Epidermal melanocyte (primary cell): ENCODE data around the gene GATAD2B.

Experiments used
- DNase-seq: peaks from one replicate; pipeline ENCODE4 v3.0.0; 2011; ENCODE audit warnings: low spot score; ENCODE audit not compliant: insufficient read length

Gene GATAD2B

DNA sequence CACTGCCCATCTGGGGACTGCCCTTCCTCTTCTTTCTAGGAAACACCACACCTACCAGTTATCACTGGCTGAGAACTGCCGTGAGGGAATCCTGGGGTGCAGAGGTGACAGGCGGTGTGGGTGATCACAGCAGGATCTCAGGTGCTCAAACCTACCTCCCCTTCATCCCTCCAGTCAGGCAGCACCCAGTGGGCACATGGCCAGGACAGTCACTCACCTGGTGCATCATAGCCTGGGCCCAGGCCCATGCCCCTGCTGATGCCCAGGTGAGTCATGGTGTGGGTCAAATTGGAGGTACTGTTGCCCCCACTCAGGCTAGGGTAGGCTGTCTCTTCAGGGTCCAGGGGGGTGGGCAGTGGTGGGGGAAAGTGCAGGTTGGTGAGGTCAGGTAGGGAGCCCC, 29.0 kb upstream of the GATAD2B start:
- no peak for DNase-seq

DNA sequence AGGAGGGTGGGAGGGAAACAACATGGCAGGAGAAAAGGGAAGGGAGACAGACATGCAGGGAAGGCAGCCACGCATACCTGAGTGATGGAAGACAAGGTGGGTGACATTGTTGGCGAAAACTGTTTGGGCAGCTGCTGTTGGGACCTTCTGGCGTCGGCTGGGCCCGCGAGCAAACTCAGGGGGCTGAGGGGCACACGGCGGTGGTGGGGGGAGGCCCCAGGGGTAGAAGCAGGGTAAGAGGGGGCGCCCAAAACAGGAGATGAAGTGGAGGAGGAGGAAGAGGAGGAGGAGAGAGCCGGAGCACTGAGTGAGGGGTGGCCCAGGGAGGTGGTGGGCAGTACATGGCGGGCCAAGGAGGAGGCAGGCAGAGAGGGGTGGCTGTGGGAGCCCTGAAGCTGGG, 28.4 kb upstream of the GATAD2B start:
- DNase-seq: no peak

DNA sequence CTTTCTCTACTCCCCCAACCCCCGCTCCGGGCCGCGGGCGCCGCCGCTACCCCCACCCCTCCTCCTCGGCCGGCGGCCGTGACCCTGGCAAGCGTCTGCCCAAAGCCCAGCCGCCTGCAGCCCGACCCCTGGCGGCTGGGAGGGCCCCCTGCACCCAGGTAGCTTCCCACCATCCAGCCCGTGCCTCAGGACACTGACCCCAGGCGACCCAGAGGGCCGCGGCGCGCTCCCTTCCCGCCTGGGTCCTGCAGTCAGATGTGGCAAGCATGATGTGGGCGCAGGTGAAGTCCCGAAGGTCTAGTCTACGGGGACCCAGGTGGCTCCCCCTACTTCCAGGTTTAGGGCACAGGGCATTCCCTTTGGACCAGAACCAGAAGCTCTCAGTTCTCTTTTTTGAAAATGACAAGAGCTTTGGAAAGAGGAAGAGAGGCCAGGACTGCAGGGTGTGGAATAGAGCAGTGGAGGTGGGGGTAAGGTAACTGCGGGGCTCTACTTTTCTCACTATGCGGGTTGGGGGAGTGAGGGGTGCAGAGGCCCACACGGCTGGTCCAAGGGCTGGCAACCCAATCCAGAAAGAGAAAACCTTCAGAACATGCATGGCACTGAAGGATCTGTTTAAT, 24.0 kb upstream of the GATAD2B start, which contains the start of gene DENND4B:
Gene DENND4B, minus strand, starts transcription at position 97 of the 620 bp plus-strand sequence. CDS start 2,344 bp downstream, outside the sequence.
- DNase-seq: peak; percentile 98

DNA sequence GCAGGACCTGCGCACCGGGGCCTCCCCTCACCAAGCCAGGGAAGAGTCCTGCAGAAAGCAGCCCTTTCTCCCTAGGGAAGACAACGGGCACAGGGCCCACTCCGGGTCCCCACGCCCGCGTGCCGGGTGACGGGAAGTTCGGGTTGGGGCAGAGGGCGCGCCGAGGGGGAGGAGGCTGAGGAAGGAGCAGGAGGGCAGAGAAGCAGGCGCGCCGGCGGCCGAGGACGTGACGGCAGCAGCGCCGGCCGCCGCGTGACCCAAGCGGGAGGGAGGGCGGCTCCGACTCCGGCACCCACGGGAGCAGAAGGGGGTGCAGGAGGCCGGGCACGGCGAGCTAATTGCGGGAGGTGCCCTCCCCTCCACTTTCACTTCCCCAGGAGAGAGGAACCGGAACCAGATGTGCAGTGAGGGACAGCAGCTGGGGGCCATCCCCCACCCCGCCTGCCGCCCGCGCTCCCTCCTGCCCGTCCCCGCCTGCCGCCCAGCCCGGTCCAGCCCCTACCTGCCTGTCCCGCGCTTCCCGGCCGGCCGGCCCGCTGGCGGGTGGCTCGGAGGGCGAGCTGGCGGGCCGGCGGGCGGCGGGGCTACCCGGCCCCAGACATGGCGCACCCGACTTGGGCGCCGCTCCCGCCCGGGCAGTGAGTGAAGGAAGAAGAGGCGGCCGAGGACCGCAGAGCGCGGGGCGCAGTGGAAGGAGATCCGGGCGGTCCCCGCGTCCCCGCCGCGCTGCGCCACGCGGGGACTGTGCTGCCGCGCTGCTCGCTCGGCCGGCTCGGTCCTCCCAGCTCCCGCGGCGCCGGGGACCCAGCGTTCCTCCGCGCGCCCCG, 23.2 kb upstream of the GATAD2B start:
- peak; percentile 56 for DNase-seq

DNA sequence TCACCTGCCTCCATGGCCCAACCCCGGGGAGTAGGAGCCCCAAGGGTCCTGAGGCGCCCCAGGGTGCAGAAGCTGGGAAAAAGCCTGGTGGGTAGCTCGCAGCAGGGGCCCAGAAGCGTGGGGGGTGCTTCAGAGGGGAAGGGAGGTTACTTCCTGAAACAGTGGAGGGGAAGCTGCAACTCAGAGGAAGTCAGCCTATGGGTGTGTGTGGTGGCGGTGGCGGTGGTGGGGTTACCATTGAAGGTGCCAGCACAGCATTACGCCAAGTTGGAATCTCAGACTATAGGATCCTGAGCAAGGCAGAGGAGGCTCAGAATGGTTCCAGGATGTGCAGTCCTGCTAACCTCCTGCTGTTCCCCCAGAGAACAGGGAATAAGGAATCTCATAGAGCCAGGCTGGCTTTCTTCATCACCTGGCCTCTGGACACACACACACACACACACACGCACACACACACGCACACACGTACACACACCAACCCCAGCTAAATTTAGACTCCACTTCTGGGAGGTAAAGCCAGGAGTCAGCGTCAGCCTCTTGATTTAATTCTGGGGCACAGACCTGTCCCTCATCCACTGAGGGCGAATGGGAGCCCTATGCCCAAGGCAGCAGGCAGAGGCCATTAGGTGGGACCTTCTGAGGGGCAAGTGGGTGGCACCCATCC, 22.5 kb upstream of the GATAD2B start:
- no peak for DNase-seq

DNA sequence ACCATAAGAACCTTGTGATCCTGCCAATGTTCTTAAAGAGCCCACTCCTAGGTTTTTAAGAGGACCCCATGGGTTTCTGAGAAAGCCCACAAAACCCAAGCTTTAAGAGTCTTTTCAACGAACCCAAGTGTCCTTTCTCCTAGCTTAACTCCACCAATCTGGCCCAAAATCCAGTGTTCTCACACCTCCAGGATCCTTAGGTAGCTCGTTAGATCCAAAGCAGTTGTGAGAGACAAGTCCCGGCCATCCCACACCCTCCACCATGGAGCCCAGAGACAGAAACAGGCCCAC, 22.0 kb upstream of the GATAD2B start:
- no peak for DNase-seq

DNA sequence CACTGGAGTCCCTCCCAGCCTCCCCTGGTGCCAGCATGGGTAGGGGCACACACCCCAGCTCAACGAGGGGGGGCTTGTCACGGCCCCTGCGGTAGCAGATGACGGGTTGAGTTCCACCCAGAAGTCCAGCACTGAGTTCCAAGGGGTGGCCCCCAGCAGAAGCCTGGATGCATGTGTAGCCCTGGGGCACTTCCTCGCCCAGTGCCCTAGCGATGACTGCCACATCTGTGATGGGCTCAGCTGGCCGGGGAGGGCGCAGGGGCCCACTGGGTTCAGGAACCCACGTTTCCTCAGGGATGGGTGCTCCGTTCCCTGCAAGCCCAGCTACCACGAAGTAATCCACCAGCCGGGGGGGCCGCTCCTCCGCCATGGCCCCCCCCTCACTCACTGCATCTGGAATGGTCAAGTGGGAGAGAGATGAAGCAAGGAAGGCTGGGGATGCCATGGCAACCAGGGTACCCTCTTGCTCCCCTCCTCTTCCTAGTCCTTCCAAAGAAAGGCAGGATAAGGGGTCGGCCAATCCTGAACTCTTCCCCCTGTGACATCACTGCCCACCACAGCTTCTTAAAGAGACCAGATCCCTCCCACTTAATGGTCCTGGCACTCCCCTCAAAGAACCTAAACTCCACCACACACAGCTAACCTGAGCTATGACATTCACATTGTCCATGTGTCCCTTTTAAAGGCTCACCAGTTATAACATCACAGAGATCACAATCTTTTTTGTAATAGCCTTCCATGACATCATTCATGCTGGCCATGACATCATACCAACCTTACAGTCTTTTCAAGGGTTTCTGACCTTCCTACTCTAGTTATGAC, 21.4 kb upstream of the GATAD2B start:
- peak; percentile 12 for DNase-seq

DNA sequence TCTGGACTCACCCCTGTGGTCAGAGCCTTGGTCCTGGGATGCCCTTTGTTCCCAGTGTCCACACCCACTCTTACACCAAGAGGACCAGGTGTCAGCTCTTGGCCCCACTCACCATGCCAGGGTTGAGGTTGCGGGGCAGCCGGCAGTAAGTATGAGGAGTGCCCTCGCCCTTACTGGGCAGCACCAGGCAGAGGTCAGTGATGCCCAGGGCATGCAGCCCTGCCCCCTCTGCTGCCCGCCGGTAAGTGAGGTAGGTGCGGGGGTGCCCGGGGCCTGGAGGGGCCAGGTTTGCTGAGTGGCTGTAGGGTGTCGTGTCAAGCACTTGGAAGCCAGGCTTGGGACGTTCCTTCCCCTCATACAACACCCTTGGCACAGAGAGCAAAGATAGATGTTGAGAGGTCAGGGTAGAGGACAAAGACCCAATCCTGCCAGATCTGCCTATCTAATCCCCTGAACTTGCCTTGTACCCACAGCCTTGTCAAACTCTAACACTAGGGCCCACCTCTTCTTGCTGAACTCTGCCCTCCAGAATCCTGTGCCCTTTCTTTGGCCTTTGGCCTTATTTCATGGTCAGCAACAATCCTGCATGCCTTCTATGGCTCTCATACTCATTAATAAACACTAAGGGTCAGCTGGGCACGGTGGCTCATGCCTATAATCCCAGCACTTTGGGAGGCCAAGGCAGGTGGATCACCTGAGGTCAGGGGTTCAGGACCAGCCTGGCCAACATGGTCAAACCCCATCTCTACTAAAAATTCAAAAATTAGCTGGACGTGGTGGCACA, 20.2 kb upstream of the GATAD2B start:
- no peak for DNase-seq

DNA sequence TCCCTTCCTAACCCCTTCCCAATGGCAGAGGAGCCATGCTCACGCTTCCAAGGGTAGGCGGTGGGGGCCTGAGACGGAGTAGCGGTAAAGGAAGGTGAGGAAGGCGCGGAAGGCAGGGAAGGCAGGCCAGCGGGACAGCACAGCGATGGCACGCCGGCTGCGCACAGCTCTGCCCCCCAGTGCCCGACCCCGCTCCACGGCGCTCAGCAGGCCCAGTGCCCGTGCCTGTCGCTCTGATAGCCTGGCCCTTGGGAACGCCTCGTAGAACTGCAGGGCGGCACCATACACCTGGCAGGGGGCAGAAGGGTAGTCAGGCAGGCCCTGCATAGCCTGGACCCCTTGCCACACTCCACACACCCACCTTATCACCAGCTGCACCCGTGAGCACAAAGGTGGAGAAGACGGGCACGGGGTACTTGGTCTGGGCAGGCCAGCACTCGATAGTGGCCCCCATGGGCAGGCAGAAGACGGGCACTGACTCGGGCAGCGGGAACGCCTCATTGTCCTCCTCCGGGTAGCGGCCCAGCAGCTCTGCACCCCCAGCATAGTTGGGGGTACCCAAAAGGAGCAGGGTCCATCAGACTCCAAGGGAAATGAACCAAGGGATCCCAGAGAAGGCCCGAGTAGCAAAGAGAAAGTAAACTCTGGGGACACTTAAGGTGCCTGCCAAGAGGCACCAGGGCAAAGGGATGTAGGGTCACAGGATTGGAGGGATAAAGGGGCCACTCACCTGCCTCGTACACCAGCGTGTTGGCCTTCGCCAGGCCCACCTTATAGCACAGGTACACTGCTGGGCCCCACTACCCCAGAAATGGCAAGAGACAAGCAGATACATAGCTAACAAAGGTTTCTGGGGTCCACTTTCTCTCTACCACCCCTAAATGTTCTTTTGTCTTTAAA, 19.3 kb upstream of the GATAD2B start:
- no peak for DNase-seq

DNA sequence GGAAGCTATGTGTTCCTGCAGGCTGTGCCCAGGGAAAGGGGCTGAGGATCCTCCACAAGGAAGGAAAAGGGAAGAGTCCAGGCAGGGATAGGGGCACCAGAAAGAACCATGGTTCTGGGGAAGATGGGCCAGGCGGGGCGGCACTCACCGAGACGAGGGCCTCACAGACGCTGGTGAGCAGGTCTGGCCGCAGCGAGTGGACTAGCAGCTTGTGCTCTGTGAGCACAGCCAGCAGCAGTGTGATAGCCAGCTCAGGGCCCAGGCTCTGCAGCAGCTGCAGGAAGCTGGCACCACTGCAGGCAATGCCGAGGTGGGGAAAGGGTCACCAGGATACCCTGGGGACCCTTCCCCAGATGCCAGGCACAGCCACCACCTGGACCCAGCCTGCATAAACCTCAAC, 18.0 kb upstream of the GATAD2B start:
- DNase-seq: no peak

DNA sequence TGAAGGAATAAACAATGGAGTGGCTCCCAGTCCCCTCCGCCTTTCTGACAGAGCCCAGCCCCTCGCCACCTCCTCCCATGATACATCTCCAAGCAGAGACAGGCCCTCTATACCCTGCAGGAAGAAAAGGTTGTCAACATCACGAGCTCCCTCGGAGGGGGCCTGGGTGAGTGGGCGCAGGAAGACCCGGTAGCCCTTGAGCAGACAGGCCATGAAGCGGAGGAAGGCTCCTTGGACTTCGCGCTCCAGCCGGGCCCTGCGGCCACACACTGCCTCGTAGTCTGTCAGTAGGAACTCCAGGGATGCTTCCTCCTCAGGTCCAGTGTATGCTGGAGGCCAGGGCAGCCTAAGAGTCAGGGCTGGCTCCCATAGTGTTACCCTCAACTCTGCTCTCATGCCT, 16.7 kb upstream of the GATAD2B start:
- DNase-seq: peak; percentile 12

DNA sequence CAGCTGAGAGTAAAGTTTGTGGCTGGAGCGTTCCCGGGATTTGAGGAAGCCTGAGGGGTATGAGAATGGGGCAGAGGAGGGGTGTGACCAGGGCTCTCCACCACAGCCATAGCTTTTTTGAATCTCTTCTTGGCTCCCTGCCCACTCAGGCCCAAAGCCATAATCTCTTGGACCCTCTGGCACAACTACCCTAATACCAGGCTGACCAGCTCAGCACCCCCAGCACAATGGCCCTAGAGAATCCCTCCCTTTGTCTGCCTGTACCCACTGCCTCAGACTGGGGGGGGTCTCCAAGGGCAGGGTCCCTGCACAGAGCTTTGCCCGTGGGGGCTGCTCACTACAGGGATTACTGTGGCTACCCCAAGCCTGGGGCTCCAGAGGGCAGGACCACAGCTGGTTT, 16.2 kb upstream of the GATAD2B start:
- no peak for DNase-seq

DNA sequence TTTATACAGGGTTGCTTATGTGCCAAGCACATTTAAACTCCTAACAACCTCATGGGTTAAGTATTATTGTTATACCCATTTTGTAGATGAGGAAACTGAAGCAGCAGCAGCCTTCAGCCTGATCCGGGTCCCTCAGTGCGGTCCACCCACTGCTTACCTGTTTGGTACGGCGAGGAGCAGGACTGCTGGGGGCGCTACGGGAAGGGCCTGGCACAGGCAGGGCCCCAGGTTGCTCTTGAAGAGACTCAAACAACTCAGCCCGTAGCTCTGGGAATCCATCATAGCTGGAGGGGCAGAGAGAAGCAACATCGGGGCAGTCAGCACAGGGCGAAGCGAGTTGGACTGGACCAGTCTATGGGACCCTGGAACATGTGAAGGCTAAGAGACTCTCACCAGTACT, 14.6 kb upstream of the GATAD2B start:
- DNase-seq: no peak

DNA sequence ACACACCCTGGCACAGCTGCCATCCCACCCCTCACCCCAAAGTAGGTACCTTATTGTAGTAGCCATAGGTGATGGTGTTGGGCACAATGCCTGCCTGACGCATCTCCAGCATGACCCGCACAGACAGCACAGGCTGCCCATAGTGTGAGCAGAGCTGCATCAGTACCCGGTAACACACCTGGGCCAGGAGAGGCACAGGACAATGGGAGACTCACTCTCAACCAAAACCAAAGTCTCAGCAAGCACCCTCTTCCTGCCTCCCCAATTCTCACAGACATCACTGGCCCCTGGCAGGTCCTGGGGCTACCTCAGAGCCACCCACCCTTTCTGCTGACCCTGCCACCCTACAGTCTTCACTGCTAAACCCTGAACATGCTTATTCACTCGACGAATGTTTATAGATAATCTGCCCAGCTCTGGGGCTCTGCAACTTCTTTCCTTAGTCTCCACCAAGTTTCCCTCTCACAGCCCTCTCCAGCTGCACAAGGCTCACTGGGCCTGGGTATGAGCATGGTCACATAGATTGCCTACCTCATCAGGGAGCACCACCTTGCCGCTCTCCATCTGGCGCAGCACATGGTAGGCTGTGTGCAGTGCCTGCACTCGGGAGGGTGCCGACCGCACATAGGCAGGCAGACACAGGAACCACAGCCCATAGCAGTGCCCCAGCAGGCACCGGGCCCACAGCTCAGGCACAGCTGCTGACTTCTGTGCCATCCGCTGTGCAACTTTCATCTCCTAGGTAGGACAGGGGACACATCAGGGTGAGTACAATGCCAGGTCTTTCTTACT, 13.4 kb upstream of the GATAD2B start:
- peak; percentile 6 for DNase-seq

DNA sequence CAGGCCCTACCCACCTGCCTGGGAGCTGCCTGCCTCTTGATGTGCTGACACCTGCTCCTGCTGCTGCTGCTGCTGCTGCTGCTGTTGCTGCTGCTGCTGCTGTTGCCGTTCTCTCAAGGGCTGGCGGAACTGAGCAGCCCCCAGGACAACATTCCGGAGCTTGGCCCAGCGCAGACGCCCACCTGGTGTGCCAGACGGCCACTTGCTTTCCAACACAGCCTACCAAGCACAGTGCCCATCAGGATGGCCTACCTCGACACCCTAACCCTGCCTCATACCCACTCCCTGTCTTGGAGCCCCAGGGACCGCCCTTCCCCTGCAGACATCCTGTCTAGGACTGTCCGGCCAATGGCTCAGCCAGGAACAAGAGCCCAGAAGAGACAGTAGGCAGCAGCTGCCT, 12.0 kb upstream of the GATAD2B start:
- no peak for DNase-seq

DNA sequence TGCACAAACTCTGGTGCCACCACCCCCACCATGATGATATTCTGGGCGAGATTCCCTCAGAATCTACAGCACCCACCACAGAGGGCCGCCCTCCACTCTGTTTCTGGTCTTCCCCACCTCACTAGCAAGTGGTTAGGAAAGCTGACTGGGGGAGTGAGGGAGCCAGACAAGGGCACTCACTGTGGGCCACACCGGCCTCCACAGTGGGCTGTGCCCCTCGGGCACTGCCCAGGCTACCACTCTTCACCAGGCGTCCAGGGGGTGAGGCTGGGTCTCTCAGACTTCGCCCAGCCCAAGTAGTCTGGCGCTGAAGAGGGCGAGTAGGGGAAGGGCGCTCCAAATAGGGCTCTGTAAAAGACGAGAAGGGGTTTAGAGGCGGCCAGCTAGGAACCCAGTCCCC, 11.2 kb upstream of the GATAD2B start:
- DNase-seq: no peak

DNA sequence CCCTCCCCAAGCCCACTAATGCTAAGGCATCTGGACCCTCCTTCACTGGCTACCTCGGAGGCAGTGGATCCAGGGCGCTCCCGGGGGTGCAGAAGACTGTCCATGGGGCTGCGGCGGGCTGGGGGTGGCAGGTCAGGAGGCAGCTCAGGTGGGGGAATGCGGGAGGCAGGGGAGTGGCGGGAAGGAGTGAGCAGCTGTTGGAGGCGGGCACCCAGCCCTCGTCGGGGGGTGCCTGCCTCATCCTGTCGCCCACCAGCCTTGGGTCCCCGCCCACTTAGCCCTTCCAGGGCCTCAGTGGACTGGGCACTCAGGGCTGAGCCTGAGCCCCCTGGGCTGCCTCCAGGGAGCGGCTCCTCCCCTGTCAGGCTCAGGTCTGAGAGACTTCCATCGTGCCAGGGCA, 10.7 kb upstream of the GATAD2B start:
- DNase-seq: no peak

DNA sequence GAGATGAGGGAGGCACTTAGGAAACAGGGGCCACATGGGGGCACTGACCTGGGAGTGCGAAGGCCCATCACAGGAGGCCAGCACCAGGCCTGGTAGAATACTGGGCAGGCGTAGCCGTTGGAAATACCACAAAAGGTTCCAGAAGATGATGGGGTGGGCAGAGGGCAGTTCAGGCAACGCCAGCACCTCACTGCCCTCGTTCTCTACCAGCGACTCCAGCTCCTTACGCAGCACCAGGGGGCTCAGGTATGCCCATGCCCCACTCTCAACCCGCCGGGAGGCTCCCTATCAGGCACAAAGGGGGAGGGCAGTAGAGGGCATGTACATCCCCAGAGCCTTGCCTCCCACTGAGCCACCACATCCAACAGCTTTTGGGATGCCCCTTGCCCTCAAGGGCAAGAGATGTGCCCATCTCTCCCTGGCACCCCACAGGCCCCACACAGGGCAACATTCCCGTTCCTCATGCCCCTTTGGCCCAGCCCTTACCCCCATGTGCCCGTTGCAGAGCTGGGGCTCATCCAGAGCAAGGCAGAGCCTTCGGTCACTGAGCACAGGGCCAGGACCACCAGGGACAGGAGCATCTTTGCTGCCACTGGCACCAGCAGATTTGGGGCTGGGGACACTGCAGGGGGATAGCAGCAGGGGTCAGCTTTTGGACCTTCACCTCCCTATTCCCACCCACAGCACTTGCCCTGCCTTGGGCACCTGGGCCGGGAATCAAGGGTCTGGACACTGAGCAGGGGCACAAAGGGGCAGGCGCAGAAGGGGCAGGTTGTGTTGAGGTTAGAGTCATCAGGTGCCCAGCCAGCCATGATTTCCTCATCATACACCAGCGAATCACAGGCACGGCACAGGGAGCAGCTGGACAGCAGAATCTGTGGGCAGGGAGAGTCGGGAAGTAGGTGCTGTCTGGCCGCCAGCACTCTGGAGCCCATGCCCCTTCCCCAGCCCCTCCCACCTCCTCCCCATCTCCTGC, 9.7 kb upstream of the GATAD2B start:
- DNase-seq: peak; percentile 3
